GM10248 (cell line): Measurements from ENCODE around the gene TTC9.

Experiments
- CTCF ChIA-PET: fragments of 300-600 bp; sonication (Branson Sonifier 250); formaldehyde crosslinking; extraction: SDS; loops from one replicate; lab custom pipeline; 2021; ENCODE audit warnings: antibody characterized with exemption; lab: Yijun Ruan, JAX
- POLR2A ChIA-PET: fragments of 350-650 bp; sonication (Branson Sonifier 250); formaldehyde crosslinking; extraction: SDS; loops from one replicate; lab custom pipeline; 2020; ENCODE audit warnings: antibody characterized with exemption; lab: Yijun Ruan, JAX
- DNase-seq: peaks from one replicate; pipeline ENCODE4 v3.0.0; 2012; ENCODE audit errors: extremely low spot score
- TF ChIP-seq, protein P1 (sequence below): IDR thresholded peaks from 2 replicates; pipeline ENCODE4 v1.5.1; 2012; ENCODE audit warnings: mild to moderate bottlenecking, low read depth; ENCODE audit errors: extremely low read depth, missing control alignments, control extremely low read depth

Gene TTC9

DNA sequence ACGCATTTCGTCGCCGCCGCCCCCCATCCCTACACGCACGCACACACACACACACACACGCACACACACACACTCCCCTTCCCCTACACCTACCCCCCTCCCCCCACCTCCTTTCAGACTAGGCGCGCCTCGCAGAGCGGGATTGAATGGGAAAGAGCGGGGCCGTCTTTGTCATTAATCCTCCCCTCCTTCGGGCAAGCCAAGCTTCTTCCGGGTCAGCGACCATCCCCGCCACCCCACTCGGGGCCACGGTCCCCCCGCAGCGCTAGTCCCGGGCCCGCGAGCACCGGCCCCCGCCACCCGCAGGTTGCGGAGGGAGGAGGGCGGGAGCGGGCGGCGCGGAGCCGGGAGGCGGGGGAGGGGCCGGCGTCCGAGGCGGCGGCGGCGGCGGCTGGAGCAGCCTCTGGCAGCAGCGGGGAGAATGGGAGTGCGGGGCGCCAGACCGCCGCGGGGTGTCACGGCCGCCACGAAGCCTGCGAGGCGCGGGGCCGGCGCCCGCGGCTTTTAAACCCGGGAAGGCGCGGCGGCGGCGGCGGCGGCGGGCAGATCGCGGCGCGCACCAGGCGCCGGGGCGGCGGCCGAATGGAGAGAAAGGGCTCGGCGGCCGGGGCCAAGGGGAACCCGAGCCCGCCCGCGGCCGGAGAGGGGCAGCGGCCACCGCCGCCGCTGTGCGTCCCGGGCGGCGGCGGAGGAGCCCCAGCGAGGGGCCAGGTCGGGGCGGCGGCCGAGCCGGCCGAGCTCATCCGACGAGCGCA, at the start of gene TTC9:
TSS of gene TTC9 (plus strand) at position 369 of the 755 bp plus-strand sequence. CDS start at position 583, 214 bp downstream.
- ChIA-PET POLR2A (no interaction called here), CTCF (interaction anchor here (0.8 to 1.9 kb wide), 7 partner anchors 13 to 72 kb away, joined by 3 to 6 read pairs (median 5); no protein-coding TSS in a partner anchor)
- peak; percentile 53 for DNase-seq
- TF ChIP-seq, protein P1, sequence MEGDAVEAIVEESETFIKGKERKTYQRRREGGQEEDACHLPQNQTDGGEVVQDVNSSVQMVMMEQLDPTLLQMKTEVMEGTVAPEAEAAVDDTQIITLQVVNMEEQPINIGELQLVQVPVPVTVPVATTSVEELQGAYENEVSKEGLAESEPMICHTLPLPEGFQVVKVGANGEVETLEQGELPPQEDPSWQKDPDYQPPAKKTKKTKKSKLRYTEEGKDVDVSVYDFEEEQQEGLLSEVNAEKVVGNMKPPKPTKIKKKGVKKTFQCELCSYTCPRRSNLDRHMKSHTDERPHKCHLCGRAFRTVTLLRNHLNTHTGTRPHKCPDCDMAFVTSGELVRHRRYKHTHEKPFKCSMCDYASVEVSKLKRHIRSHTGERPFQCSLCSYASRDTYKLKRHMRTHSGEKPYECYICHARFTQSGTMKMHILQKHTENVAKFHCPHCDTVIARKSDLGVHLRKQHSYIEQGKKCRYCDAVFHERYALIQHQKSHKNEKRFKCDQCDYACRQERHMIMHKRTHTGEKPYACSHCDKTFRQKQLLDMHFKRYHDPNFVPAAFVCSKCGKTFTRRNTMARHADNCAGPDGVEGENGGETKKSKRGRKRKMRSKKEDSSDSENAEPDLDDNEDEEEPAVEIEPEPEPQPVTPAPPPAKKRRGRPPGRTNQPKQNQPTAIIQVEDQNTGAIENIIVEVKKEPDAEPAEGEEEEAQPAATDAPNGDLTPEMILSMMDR = no peak

DNA sequence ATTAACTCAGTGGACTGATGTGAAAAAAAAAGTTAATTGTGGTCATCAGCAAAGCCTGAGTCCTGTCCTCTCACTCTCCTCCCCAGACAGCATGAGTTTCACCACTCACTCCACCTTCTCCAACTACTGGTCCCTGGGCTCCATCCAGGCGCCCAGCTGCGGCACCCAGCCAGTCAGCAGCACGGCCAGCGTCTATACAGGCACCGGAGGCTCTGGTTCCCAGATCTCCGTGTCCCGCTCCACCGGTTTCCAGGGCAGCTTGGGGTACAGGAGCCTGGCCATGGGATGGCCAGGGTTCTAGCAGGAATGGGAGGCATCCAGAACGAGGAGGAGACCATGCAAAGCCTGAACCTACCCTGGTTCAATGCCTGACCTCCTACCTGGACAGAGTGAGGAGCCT, 47.3 kb upstream of the TTC9 start:
- TF ChIP-seq, protein P1 = no peak
- CTCF ChIA-PET = interaction anchor here (1.2 to 2.9 kb wide), 4 partner anchors 10 to 507 kb away, joined by 3 to 6 read pairs (median 5); no protein-coding TSS in a partner anchor
- DNase-seq = no peak
- POLR2A ChIA-PET = no interaction called here

DNA sequence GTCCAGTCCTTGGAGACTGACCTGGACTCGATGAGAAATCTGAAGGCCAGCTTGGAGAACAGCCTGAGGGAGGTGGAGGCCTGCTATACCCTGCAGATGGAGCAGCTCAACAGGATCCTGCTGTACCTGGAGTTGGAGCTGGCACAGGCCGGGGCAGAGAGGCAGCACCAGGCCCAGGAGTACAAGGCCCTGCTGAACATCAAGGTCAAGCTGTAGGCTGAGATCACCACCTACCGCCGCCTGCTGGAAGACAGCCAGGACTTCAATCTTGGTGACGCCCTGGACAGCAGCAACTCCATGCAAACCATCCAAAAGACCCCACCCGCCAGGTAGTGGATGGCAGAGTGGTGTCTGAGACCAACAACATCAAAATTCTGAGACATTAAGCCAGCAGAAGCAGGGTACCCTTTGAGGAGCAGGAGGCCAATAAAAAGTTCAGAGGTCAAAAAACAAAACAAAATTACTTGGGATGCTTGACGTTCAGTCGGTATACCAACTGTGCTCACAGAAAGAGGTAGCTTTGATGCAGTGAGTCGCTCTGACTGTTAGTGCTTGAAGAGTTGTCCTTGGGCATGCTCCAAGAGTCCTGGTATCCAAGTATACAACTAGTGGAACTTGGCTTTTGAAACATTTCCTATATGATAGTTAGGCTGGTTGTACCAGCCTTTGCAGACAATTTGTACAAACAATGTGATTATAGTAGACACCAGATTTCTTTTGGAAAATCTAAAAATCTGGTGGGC, 46.1 kb upstream of the TTC9 start:
- ChIA-PET CTCF (interaction anchor here (0.7 to 2.9 kb wide), 2 partner anchors 27 to 222 kb away, joined by 4 to 6 read pairs; no protein-coding TSS in a partner anchor), POLR2A (no interaction called here)
- TF ChIP-seq, protein P1 = no peak
- no peak for DNase-seq

DNA sequence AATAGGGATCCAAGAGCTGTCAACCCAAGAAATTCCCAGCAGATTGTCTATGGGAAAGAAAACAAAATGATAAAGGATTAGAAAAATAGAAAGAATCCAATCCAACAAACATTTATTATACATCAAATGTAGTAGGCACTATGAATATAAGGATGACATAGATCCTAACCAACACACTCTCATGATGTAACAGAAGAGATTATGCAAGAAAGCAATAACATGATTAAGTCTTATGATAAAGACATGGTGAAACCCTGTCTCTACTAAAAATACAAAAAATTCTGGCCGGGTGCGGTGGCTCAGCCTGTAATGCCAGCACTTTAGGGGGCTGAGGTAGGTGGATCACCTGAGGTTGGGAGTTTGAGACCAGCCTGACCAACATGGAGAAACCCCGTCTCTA, 44.0 kb upstream of the TTC9 start:
- ChIA-PET POLR2A (interaction anchor here (0.7 kb wide), 1 partner anchor 900 kb away, joined by 3 read pairs; no protein-coding TSS in a partner anchor), CTCF (interaction anchor here (1.2 to 1.6 kb wide), 2 partner anchors 212 to 220 kb away, joined by 3 read pairs; partner anchors contain the start of gene MAP3K9)
- TF ChIP-seq, protein P1 = no peak
- DNase-seq = no peak

DNA sequence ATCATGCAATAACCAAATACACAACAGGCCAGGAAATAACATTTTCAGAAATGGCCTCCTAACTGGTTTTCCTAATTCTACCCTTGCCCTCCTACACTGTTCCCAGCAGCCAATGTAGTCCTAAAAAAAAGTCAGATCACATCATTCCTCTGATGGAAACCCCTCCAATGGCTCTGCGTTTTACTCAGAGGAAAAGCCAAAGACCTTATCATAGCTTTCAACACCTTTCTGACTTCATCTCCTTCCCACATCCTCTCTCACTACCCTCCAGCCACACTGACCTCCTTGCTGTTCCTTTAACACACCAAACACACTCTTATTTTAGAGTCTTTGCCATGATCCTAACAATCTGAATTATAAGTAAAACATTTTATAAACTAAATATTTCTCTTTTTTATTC, 42.4 kb upstream of the TTC9 start:
- ChIA-PET CTCF (interaction anchor here (1.0 to 2.1 kb wide), 3 partner anchors 10 to 210 kb away, joined by 3 to 11 read pairs (median 3); partner anchors contain the start of gene MAP3K9), POLR2A (no interaction called here)
- TF ChIP-seq, protein P1 = no peak
- DNase-seq = no peak

DNA sequence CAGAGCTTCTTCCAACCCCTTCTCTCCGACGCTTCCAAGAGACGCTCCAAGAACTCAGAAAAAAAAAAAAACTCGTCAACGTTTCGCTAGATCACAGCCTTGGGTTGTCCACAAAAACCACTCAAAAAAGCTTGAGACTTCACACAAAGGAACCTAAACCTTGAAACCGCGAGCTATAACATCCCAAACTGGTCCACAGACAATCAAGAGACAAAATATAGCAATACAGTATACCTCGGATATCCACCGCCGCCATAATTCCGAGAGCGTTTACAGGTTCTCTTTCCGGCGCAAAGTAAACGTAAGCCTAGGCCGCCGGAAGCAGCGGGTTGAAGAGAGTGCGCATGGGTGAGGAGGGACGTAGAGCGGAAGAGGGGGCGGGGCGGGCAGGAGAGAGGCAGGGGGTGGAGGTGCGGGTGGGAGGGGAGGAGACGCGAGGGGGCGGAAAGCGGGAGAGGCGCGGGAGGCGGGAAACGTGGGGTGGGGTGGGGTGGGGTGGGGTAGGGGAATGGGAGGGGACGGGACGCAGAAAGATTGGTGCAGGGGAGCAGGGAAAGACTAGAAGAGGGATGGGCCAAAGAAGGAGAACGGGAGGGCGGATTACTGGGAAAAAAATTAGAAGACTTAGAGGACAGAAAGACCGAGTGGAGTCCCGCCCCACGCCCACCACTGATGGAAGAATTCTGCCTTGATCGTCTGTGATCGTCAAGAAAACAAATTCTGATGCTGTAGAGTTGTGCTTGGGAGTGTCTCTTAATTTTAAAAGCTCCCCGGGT, 41.1 kb upstream of the TTC9 start, which contains the start of gene MED6:
TSS of gene MED6 (minus strand) at position 274 of the 776 bp plus-strand sequence. CDS start at position 256, 18 bp downstream.
- TF ChIP-seq, protein P1 = no peak
- ChIA-PET POLR2A (interaction anchor here (0.7 kb wide), 1 partner anchor 580 kb away, joined by 6 read pairs; no protein-coding TSS in a partner anchor), CTCF (interaction anchor here (1.0 to 2.1 kb wide), 4 partner anchors 9 to 209 kb away, joined by 3 to 11 read pairs (median 4); partner anchors contain the start of gene MAP3K9)
- DNase-seq = peak; percentile 94
